Type B pancreatic cell (in vitro differentiated cells): Measurements from ENCODE around the gene NR1H4. TPM values are rescaled to one million over a fixed set of nuclear protein-coding genes. Genes with fewer than 3 reads are reported as not detected.

ENCODE experiments used
- DNase-seq: peaks from one replicate; pipeline ENCODE4 v3.0.0; 2021; ENCODE audit warnings: mixed read lengths; ENCODE audit not compliant: unreplicated experiment; ENCODE audit errors: extremely low spot score
- H3K27ac Mint-ChIP-seq: 2 replicates; pipeline ENCODE4 v1.8.0; 2021; ENCODE audit warnings: mild to moderate bottlenecking, mixed read lengths
- H3K27me3 Mint-ChIP-seq: 2 replicates; pipeline ENCODE4 v1.8.0; 2021; ENCODE audit warnings: mixed read lengths
- H3K36me3 Mint-ChIP-seq: 2 replicates; pipeline ENCODE4 v1.8.0; 2021; ENCODE audit warnings: mixed read lengths
- H3K4me1 Mint-ChIP-seq: one replicate; pipeline ENCODE4 v1.8.0; 2021; ENCODE audit warnings: mixed read lengths; ENCODE audit not compliant: unreplicated experiment
- H3K4me3 Mint-ChIP-seq: 2 replicates; pipeline ENCODE4 v1.8.0; 2021; ENCODE audit warnings: mild to moderate bottlenecking, mixed read lengths
- H3K9me3 Mint-ChIP-seq: 2 replicates; pipeline ENCODE4 v1.8.0; 2021; ENCODE audit warnings: mixed read lengths
- total RNA-seq: library from RNA; stranded (reverse); gene quantifications from 2 replicates; pipeline ENCODE4 v1.2.1, GENCODE V29; 2021; ENCODE audit warnings: low replicate concordance
- TF ChIP-seq, protein P1 (sequence below): fragments of 200-600 bp; sonication (generic); conservative IDR thresholded peaks from 2 replicates; pipeline ENCODE4 v1.5.0; 2021; ENCODE audit warnings: antibody characterized with exemption, mild to moderate bottlenecking

NR1H4 gene
- total RNA-seq, 1 donor from 2014 or later: 2.1 TPM

DNA sequence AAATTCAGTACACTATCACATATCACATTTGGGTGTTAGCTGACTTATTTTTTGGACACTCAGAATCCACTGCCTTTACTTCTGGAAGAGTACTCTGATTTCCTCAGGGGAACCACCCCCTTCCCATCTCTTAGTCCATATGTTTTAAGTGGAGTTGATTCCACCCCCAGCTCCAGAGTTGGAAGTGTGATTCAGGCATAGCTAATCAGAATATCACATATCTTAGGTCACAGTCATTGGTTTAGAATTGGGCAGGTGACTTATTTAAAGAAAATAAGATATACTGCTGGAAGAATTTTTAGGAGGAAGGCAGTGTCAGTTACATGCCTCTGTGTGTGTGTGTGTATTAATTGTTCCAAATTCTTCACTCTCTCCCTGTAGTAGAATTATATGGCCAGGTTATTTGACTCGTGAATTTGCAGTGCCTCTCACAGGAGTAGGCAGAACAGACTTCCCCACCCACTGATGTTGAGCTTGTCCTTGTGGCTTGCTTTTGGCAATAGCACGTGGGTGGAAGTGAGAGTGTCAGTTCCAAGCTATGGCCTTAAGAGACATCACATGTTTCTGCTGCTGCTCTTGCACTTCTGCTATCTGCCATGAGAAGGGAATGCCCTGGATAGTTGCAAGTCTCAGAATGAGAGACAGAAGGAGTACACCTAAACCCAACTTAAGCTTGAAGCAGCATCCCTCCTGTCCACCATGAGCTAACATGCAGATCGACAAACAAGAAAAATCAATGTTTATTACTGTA is 93.4 kb downstream of the NR1H4 start:
- TF ChIP-seq, protein P1, sequence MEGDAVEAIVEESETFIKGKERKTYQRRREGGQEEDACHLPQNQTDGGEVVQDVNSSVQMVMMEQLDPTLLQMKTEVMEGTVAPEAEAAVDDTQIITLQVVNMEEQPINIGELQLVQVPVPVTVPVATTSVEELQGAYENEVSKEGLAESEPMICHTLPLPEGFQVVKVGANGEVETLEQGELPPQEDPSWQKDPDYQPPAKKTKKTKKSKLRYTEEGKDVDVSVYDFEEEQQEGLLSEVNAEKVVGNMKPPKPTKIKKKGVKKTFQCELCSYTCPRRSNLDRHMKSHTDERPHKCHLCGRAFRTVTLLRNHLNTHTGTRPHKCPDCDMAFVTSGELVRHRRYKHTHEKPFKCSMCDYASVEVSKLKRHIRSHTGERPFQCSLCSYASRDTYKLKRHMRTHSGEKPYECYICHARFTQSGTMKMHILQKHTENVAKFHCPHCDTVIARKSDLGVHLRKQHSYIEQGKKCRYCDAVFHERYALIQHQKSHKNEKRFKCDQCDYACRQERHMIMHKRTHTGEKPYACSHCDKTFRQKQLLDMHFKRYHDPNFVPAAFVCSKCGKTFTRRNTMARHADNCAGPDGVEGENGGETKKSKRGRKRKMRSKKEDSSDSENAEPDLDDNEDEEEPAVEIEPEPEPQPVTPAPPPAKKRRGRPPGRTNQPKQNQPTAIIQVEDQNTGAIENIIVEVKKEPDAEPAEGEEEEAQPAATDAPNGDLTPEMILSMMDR: no peak
- Mint-ChIP-seq H3K27me3 (peaks cover 51% of the 10 kb centered on the region), H3K4me3 (no peak overlapping the region), H3K4me1 (peaks cover 4% of the 10 kb centered on the region), H3K36me3 (no peaks in the 10 kb centered on the region), H3K27ac (no peak overlapping the region), H3K9me3 (no peaks in the 10 kb centered on the region)
- DNase-seq: no peak

DNA sequence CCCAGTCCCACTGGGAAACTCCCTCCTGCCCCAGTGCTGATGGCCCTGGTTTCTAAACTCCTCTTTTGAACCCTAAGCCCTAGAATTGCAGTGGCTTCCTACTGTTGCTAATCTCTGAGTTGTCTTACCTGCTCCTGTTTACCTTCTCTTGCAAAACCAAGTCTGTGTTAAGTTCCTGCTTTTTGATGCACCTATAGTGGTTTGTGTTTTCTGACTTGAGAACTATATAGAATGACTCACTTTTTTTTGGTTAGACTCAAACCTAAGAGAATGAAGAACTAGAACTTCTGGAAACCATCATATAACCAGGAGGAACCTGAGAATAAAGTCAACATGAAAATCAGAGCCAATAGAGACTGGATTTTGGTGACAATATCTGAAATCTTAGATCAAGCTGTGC is 94.3 kb downstream of the NR1H4 start:
- Mint-ChIP-seq H3K36me3 (no peaks in the 10 kb centered on the region), H3K27ac (no peak overlapping the region), H3K27me3 (peaks cover 54% of the 10 kb centered on the region), H3K4me3 (no peak overlapping the region), H3K9me3 (no peaks in the 10 kb centered on the region), H3K4me1 (peaks cover 4% of the 10 kb centered on the region)
- TF ChIP-seq, protein P1: no peak
- DNase-seq: no peak

DNA sequence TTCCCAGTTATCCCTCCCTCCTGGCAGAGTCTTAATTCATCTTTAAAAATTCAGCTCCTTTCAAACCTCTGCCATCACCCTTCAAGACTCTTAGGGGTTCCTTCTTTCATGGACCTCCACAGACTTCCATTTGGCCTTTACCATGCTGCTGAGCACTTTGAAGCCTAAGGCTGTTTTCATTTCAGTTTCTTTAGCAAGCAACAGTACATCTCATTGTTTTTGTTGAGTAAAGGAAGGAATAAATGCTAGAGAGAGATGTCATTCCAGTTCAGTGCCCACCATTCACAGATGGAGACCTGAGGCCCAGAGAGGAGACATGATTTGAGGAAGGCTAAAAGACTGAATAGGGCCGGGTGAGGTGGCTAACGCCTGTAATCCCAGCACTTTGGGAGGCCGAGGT is 98.5 kb downstream of the NR1H4 start:
- H3K27ac Mint-ChIP-seq: no peak overlapping the region
- no peaks in the 10 kb centered on the region for H3K9me3 Mint-ChIP-seq
- H3K4me3 Mint-ChIP-seq: peak overlapping the region; percentile 37
- TF ChIP-seq, protein P1: no peak
- peaks cover 7% of the 10 kb centered on the region for H3K4me1 Mint-ChIP-seq
- no peaks in the 10 kb centered on the region for H3K36me3 Mint-ChIP-seq
- H3K27me3 Mint-ChIP-seq: peaks cover 38% of the 10 kb centered on the region
- no peak for DNase-seq

DNA sequence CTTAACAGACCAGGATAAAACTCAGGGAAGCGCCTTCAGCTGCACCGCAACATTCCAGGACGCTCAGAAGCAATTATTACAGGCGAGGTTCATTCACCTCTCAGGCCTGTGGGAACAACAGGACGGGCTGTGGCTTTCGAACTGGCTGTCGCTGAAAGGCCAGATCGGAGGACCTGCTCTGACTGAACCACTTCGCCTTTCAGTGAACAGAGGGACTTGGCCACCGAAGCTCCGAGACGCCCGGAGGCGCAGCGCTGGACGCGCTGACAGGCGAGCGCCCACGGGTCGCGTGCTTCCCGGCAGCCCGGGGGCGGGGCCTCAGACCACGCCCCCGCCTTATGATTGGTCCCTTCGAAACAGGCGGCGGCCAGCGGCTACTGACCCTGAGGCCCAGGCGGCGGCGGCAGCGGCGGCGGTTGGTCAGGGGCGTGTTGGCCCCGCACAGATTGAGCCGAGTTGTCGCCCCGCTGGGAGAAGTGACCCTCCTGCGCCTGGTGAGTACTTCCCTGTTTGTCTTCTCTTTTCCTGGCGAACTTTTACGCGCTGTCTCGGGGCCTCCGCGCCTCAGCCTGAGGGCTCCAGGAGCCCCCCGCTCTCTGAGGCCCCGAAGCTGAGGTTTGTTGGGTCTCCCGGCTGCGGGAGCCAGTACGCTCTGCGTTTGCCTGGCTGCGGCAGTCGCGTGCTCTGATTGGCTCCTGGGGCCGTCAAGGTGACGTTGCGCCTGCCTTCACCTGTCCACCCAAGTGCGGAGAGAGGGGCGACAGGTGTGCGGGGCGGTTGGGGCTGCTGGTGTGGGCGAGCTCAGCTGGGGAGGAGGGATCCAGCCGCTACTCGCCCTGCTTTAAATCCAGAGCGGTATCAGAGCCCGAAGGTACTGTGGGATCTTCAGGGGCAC is 99.9 kb downstream of the NR1H4 start, which contains the start of gene GAS2L3:
Gene GAS2L3 (plus strand): TSS at position 393 of the 895 bp plus-strand sequence. CDS start 21,221 bp downstream, outside the sequence.
- TF ChIP-seq, protein P1: no peak
- H3K9me3 Mint-ChIP-seq: no peaks in the 10 kb centered on the region
- peak within 1 kb of the TSS; percentile 98 for H3K4me3 Mint-ChIP-seq
- DNase-seq: peak; percentile 89
- no peaks in the 10 kb centered on the region for H3K36me3 Mint-ChIP-seq
- H3K27ac Mint-ChIP-seq: peak within 1 kb of the TSS; percentile 95
- peaks cover 28% of the 10 kb centered on the region for H3K27me3 Mint-ChIP-seq
- peaks cover 4% of the 10 kb centered on the region for H3K4me1 Mint-ChIP-seq

DNA sequence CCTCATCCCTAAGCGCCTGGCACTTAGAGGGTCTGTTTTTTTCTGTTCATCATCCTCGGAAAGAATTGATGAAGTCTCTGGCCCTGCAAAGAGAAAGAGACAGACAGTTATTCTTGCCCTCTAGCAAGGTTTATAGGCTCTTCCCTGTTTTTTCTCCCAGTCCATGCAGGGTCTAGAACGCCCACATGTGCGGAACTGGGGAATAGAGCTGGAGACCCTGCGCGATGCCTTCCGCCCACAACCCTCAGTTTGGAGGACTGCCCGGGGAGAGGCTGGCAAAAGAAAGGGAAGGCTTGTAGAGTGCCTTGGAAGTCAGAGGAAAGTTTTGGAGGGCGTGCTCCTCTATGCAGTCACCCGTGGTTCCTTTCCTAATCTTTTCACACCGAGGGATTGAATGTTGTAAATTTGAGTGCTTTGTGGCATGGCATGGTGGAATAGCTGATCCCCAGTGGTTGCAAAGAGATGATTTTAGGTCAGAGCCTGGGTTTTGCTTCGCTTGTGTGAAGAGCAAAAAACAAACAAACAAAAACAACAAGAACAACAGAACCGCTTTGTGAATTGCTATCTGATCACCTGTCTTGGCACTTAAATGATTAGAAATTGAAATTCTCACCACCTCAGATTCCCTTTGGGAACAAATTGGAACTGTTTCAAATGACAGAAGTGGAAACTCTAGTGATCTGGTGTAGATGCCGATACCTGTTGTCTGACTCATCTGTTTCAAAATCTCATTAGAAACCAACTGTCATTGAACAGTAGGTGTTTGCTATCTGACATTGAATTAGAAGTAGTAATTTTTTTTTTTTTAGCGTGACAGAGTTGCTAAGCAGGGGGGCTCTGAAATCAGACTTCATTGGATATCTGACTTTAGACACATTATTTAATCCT is 100.8 kb downstream of the NR1H4 start:
- Mint-ChIP-seq H3K4me3 (peak overlapping the region; percentile 98), H3K9me3 (no peaks in the 10 kb centered on the region), H3K27ac (peak overlapping the region; percentile 95), H3K27me3 (peaks cover 24% of the 10 kb centered on the region), H3K36me3 (no peaks in the 10 kb centered on the region), H3K4me1 (peaks cover 4% of the 10 kb centered on the region)
- TF ChIP-seq, protein P1: no peak
- no peak for DNase-seq
